ENCODE measurements around the gene C1QTNF1. TPM values are rescaled to one million over a fixed set of nuclear protein-coding genes. Genes with fewer than 3 reads are reported as not detected.

The C1QTNF1 gene
- polyA plus RNA-seq, 1 donor (not counting 4 experiments of a cell fraction or from before 2014, with no cell fraction given) = 6.6 TPM

- H3K9me3 ChIP-seq (ENCODE audit: control insufficient read depth, low read depth, low read length) = no peaks in the 10 kb centered on the region
- H3K27ac ChIP-seq (ENCODE audit: control insufficient read depth, insufficient read depth, low read length) = no peak overlapping the region
- H3K4me2 ChIP-seq (ENCODE audit: control insufficient read depth, extremely low read depth, insufficient read depth, low read depth, low read length) = no peak overlapping the region
- H3K4me3 ChIP-seq (ENCODE audit: control insufficient read depth in 2 of 3, extremely low read depth in 1 of 3, insufficient read depth in 2 of 3, low read depth in 1 of 3, low read length in 3 of 3) = no peak overlapping the region
- peaks cover 7% of the 10 kb centered on the region for H4K20me1 ChIP-seq (ENCODE audit: control insufficient read depth, extremely low read depth, insufficient read depth, low read length)
- no peaks in the 10 kb centered on the region for H3K27me3 ChIP-seq (ENCODE audit: control insufficient read depth, extremely low read depth, insufficient read depth, low read length)
- no peak overlapping the region for H3K9ac ChIP-seq (ENCODE audit: control insufficient read depth, extremely low read depth, insufficient read depth, low read length)
- H3K9me1 ChIP-seq (ENCODE audit: control insufficient read depth, extremely low read depth, insufficient read depth, low read length) = no peaks in the 10 kb centered on the region
- no peaks in the 10 kb centered on the region for H3K79me2 ChIP-seq (ENCODE audit: control insufficient read depth, insufficient read depth, low read length)
- DNase-seq (ENCODE audit: low read depth, low spot score) = no peak
- peaks cover 20 to 21% of the 10 kb centered on the region in 2 experiments for H3K36me3 ChIP-seq (ENCODE audit: control insufficient read depth in 2 of 2, extremely low read depth in 1 of 2, insufficient read depth in 2 of 2, low read length in 2 of 2)
- H3K4me1 ChIP-seq (ENCODE audit: control insufficient read depth, extremely low read depth, insufficient read depth, low read length) = no peaks in the 10 kb centered on the region
- no peak overlapping the region for H2AFZ ChIP-seq (ENCODE audit: control insufficient read depth, low read length)
- dilution Hi-C loops (cut with MboI; ENCODE audit: extremely low pct_ligation_motif_present, low sequenced_read_pairs) = no loop called here
- no peak for TF ChIP-seq EZH2 (IDR thresholded peaks at IDR 0.05; ENCODE audit: low read length)
- TF ChIP-seq, protein P1, sequence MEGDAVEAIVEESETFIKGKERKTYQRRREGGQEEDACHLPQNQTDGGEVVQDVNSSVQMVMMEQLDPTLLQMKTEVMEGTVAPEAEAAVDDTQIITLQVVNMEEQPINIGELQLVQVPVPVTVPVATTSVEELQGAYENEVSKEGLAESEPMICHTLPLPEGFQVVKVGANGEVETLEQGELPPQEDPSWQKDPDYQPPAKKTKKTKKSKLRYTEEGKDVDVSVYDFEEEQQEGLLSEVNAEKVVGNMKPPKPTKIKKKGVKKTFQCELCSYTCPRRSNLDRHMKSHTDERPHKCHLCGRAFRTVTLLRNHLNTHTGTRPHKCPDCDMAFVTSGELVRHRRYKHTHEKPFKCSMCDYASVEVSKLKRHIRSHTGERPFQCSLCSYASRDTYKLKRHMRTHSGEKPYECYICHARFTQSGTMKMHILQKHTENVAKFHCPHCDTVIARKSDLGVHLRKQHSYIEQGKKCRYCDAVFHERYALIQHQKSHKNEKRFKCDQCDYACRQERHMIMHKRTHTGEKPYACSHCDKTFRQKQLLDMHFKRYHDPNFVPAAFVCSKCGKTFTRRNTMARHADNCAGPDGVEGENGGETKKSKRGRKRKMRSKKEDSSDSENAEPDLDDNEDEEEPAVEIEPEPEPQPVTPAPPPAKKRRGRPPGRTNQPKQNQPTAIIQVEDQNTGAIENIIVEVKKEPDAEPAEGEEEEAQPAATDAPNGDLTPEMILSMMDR (optimal IDR thresholded peaks at IDR 0.05 in 1 of 3, IDR thresholded peaks at IDR 0.05 in 1 of 3, conservative IDR thresholded peaks at IDR 0.05 in 1 of 3; ENCODE audit: extremely low read depth in 1 of 3, insufficient read depth in 2 of 3, low read length in 3 of 3) = no peak
- FAIRE-seq = no peak
Measured at GRCh38 chr17:79083191-79083971, 59.4 kb downstream of the C1QTNF1 start.

- H3K27me3 ChIP-seq (ENCODE audit: control insufficient read depth, extremely low read depth, insufficient read depth, low read length) = no peaks in the 10 kb centered on the region
- H4K20me1 ChIP-seq (ENCODE audit: control insufficient read depth, extremely low read depth, insufficient read depth, low read length) = peaks cover 7% of the 10 kb centered on the region
- dilution Hi-C loops (cut with MboI; ENCODE audit: extremely low pct_ligation_motif_present, low sequenced_read_pairs) = no loop called here
- H3K27ac ChIP-seq (ENCODE audit: control insufficient read depth, insufficient read depth, low read length) = no peak overlapping the region
- H3K36me3 ChIP-seq (ENCODE audit: control insufficient read depth in 2 of 2, extremely low read depth in 1 of 2, insufficient read depth in 2 of 2, low read length in 2 of 2) = peaks cover 11 to 13% of the 10 kb centered on the region in 2 experiments
- no peaks in the 10 kb centered on the region for H3K4me1 ChIP-seq (ENCODE audit: control insufficient read depth, extremely low read depth, insufficient read depth, low read length)
- H3K4me2 ChIP-seq (ENCODE audit: control insufficient read depth, extremely low read depth, insufficient read depth, low read depth, low read length) = no peak overlapping the region
- no peak for FAIRE-seq
- TF ChIP-seq, protein P1 (optimal IDR thresholded peaks at IDR 0.05 in 1 of 3, IDR thresholded peaks at IDR 0.05 in 1 of 3, conservative IDR thresholded peaks at IDR 0.05 in 1 of 3; ENCODE audit: extremely low read depth in 1 of 3, insufficient read depth in 2 of 3, low read length in 3 of 3) = no peak
- no peak for TF ChIP-seq EZH2 (IDR thresholded peaks at IDR 0.05; ENCODE audit: low read length)
- no peaks in the 10 kb centered on the region for H3K9me3 ChIP-seq (ENCODE audit: control insufficient read depth, low read depth, low read length)
- no peaks in the 10 kb centered on the region for H3K79me2 ChIP-seq (ENCODE audit: control insufficient read depth, insufficient read depth, low read length)
- DNase-seq (ENCODE audit: low read depth, low spot score) = no peak
- no peak overlapping the region for H3K4me3 ChIP-seq (ENCODE audit: control insufficient read depth in 2 of 3, extremely low read depth in 1 of 3, insufficient read depth in 2 of 3, low read depth in 1 of 3, low read length in 3 of 3)
- no peak overlapping the region for H2AFZ ChIP-seq (ENCODE audit: control insufficient read depth, low read length)
- H3K9ac ChIP-seq (ENCODE audit: control insufficient read depth, extremely low read depth, insufficient read depth, low read length) = no peak overlapping the region
- no peaks in the 10 kb centered on the region for H3K9me1 ChIP-seq (ENCODE audit: control insufficient read depth, extremely low read depth, insufficient read depth, low read length)
Measured at GRCh38 chr17:79084291-79085153, 60.6 kb downstream of the C1QTNF1 start.
